Subcutaneous abdominal adipose tissue (tissue), 5 donors: ENCODE measurements around the gene HSPA4.

Source experiments
- H3K27ac ChIP-seq: one replicate; pipeline ENCODE4 v1.7.0; 2013; ENCODE audit warnings: low read depth, mild to moderate bottlenecking, inconsistent platforms, low read length, moderate library complexity
- H3K27me3 ChIP-seq, 5 donors: one replicate each; pipeline ENCODE4 v1.7.0; 2013; ENCODE audit warnings: low read length in 5 of 5, inconsistent platforms in 1 of 5; ENCODE audit not compliant: control insufficient read depth in 5 of 5, insufficient read depth in 4 of 5
- H3K36me3 ChIP-seq, 5 donors: one replicate each; pipeline ENCODE4 v1.7.0; 2013; ENCODE audit warnings: low read length in 5 of 5; ENCODE audit not compliant: control insufficient read depth in 5 of 5, insufficient read depth in 5 of 5
- H3K4me1 ChIP-seq, 5 donors: one replicate each; pipeline ENCODE4 v1.7.0; 2013; ENCODE audit warnings: low read length in 5 of 5, mild to moderate bottlenecking in 3 of 5, moderate library complexity in 1 of 5; ENCODE audit not compliant: control insufficient read depth in 5 of 5, insufficient read depth in 5 of 5
- H3K4me3 ChIP-seq, 5 donors: one replicate each; pipeline ENCODE4 v1.7.0; 2013; ENCODE audit warnings: low read length in 5 of 5, low read depth in 1 of 5
- H3K9ac ChIP-seq, 5 donors: one replicate each; pipeline ENCODE4 v1.7.0; 2013; ENCODE audit warnings: low read length in 5 of 5, mild to moderate bottlenecking in 4 of 5, moderate library complexity in 3 of 5
- H3K9me3 ChIP-seq, 5 donors: one replicate each; pipeline ENCODE4 v1.7.0; 2013; ENCODE audit warnings: low read length in 5 of 5; ENCODE audit not compliant: control insufficient read depth in 5 of 5
- donor health status: healthy.
- donor health status: healthy.
- donor health status: healthy.
- donor health status: healthy.
- donor health status: healthy.

HSPA4 gene

GRCh38 chr5:133119233-133119711 lies 67.5 kb downstream of the HSPA4 start:
- Histone ChIP-seq H3K27me3 (no peaks in the 10 kb centered on the region), H3K9ac (no peak overlapping the region), H3K9me3 (no peaks in the 10 kb centered on the region), H3K36me3 (no peaks in the 10 kb centered on the region), H3K4me3 (no peak overlapping the region), H3K27ac (no peak overlapping the region), H3K4me1 (peaks cover 0 to 28% (median 12%) of the 10 kb centered on the region in 5 donors)

GRCh38 chr5:133120156-133120750 lies 68.4 kb downstream of the HSPA4 start:
- Histone ChIP-seq H3K27ac (no peak overlapping the region), H3K27me3 (no peaks in the 10 kb centered on the region), H3K4me3 (no peak overlapping the region), H3K9ac (peak overlapping the region in 1 of 5 donors; percentile 14), H3K36me3 (no peaks in the 10 kb centered on the region), H3K9me3 (no peaks in the 10 kb centered on the region), H3K4me1 (peaks cover 0 to 28% (median 12%) of the 10 kb centered on the region in 5 donors)

- Histone ChIP-seq H3K9me3 (no peaks in the 10 kb centered on the region), H3K27ac (no peak overlapping the region), H3K9ac (no peak overlapping the region), H3K4me1 (peaks cover 0 to 28% (median 12%) of the 10 kb centered on the region in 5 donors), H3K4me3 (no peak overlapping the region), H3K36me3 (no peaks in the 10 kb centered on the region), H3K27me3 (no peaks in the 10 kb centered on the region)
These were observed 69.3 kb downstream of the HSPA4 start for GRCh38 chr5:133121080-133121479.

GRCh38 chr5:133121611-133122150 lies 69.9 kb downstream of the HSPA4 start:
- no peaks in the 10 kb centered on the region for H3K36me3 ChIP-seq
- H3K27ac ChIP-seq: no peak overlapping the region
- H3K4me3 ChIP-seq: no peak overlapping the region
- H3K27me3 ChIP-seq: no peaks in the 10 kb centered on the region
- H3K9me3 ChIP-seq: no peaks in the 10 kb centered on the region
- H3K9ac ChIP-seq: no peak overlapping the region
- peaks cover 0 to 23% (median 9%) of the 10 kb centered on the region in 5 donors for H3K4me1 ChIP-seq

GRCh38 chr5:133122711-133123110 lies 70.9 kb downstream of the HSPA4 start:
- Histone ChIP-seq H3K4me1 (peaks cover 0 to 13% (median 0%) of the 10 kb centered on the region in 5 donors), H3K4me3 (no peak overlapping the region), H3K27me3 (no peaks in the 10 kb centered on the region), H3K9me3 (no peaks in the 10 kb centered on the region), H3K9ac (no peak overlapping the region), H3K27ac (no peak overlapping the region), H3K36me3 (no peaks in the 10 kb centered on the region)

GRCh38 chr5:133123297-133123696 lies 71.5 kb downstream of the HSPA4 start:
- Histone ChIP-seq H3K27me3 (no peaks in the 10 kb centered on the region), H3K9ac (no peak overlapping the region), H3K36me3 (no peaks in the 10 kb centered on the region), H3K4me1 (peaks cover 0 to 13% (median 0%) of the 10 kb centered on the region in 5 donors), H3K27ac (no peak overlapping the region), H3K4me3 (no peak overlapping the region), H3K9me3 (no peaks in the 10 kb centered on the region)

- H3K4me3 ChIP-seq: no peak overlapping the region
- H3K9ac ChIP-seq: no peak overlapping the region
- no peaks in the 10 kb centered on the region for H3K27me3 ChIP-seq
- no peak overlapping the region for H3K27ac ChIP-seq
- H3K36me3 ChIP-seq: no peaks in the 10 kb centered on the region
- peaks cover 0 to 4% (median 0%) of the 10 kb centered on the region in 5 donors for H3K4me1 ChIP-seq
- no peaks in the 10 kb centered on the region for H3K9me3 ChIP-seq
These were observed 73.1 kb downstream of the HSPA4 start for GRCh38 chr5:133124891-133125290.

- H3K27ac ChIP-seq: no peak overlapping the region
- no peak overlapping the region for H3K9ac ChIP-seq
- H3K4me3 ChIP-seq: no peak overlapping the region
- H3K36me3 ChIP-seq: no peaks in the 10 kb centered on the region
- H3K4me1 ChIP-seq: peaks cover 0 to 10% (median 3%) of the 10 kb centered on the region in 5 donors
- no peaks in the 10 kb centered on the region for H3K27me3 ChIP-seq
- H3K9me3 ChIP-seq: no peaks in the 10 kb centered on the region
These were observed 76.3 kb downstream of the HSPA4 start for GRCh38 chr5:133128066-133128465.

GRCh38 chr5:133129289-133129688 lies 77.5 kb downstream of the HSPA4 start:
- peaks cover 0 to 10% (median 3%) of the 10 kb centered on the region in 5 donors for H3K4me1 ChIP-seq
- H3K9me3 ChIP-seq: no peaks in the 10 kb centered on the region
- H3K36me3 ChIP-seq: no peaks in the 10 kb centered on the region
- no peaks in the 10 kb centered on the region for H3K27me3 ChIP-seq
- no peak overlapping the region for H3K27ac ChIP-seq
- H3K4me3 ChIP-seq: no peak overlapping the region
- no peak overlapping the region for H3K9ac ChIP-seq

GRCh38 chr5:133129950-133130349 lies 78.1 kb downstream of the HSPA4 start:
- Histone ChIP-seq H3K9me3 (no peaks in the 10 kb centered on the region), H3K9ac (no peak overlapping the region), H3K27ac (no peak overlapping the region), H3K27me3 (no peaks in the 10 kb centered on the region), H3K36me3 (no peaks in the 10 kb centered on the region), H3K4me3 (no peak overlapping the region), H3K4me1 (peaks cover 0 to 10% (median 3%) of the 10 kb centered on the region in 5 donors)
